ENCODE measurements around the gene SHLD1.

GRCh38 chr20:5787796-5788165 is 37.6 kb downstream of the SHLD1 start:
- TF ChIP-seq CTCF (IDR thresholded peaks at IDR 0.05) (no peak), POLR2AphosphoS5 (IDR thresholded peaks at IDR 0.05) (no peak)

Data from sigmoid colon (tissue), 4 donors.